Left lung (tissue), 10 donors: Measurements from ENCODE around the gene CLIC4. TPM values are rescaled to one million over a fixed set of nuclear protein-coding genes. Genes with fewer than 3 reads are reported as not detected.

ENCODE experiments used
- ATAC-seq: fragments of 200-7000 bp; cut with Tn5 transposase; one replicate; pipeline ENCODE4 v1.9.1; 2020; ENCODE audit warnings: moderate library complexity
- DNase-seq, 4 donors: peaks; one replicate each; pipeline ENCODE4 v3.0.0-alpha.2; 2013 to 2020
- H3K27ac ChIP-seq, 2 donors: fragments of 200-600 bp; sonication (generic) in 1 of 2; one replicate each; pipeline versions ENCODE4 v1.5.0 to v1.8.0; 2020 to 2021
- H3K27me3 ChIP-seq, 2 donors: fragments of 200-600 bp; sonication (generic) in 1 of 2; one replicate each; pipeline versions ENCODE4 v1.5.0 to v1.8.0; 2020 to 2021
- H3K36me3 ChIP-seq, 2 donors: fragments of 200-600 bp; sonication (generic) in 1 of 2; one replicate each; pipeline versions ENCODE4 v1.5.0 to v1.8.0; 2020 to 2021
- H3K4me1 ChIP-seq, 2 donors: fragments of 200-600 bp; one replicate each; pipeline ENCODE4 v1.8.0; 2021
- H3K4me3 ChIP-seq, 2 donors: fragments of 200-600 bp; sonication (generic) in 1 of 2; one replicate each; pipeline versions ENCODE4 v1.5.0 to v1.8.0; 2020 to 2021; ENCODE audit warnings: mild to moderate bottlenecking in 1 of 2
- H3K9me3 ChIP-seq, 2 donors: fragments of 200-600 bp; sonication (generic) in 1 of 2; one replicate each; pipeline versions ENCODE4 v1.5.0 to v1.8.0; 2020 to 2021
- intact Hi-C, 2 donors: fragments of 100-400 bp; cut with DNase I; formaldehyde crosslinking; loops; one replicate each; pipeline versions ENCODE4 v1.11.2 to v1.14.2; 2022
- polyA plus RNA-seq, 6 donors: library from polyadenylated mRNA; unstranded; fragments of 120-200 nt; gene quantifications; one replicate each; pipeline ENCODE4 v1.2.1, GENCODE V29; 2013; ENCODE audit not compliant: insufficient read length in 6 of 6
- total RNA-seq, 2 donors: library from RNA; stranded (reverse); fragmentation: NEBNext Ultra II Directional; extraction: Animal tissue kit (Norgen Biotek cat#: 25700); gene quantifications; one replicate each; pipeline ENCODE4 v1.2.1, GENCODE V29; 2021
- TF ChIP-seq, protein P1 (sequence below), 2 donors: fragments of 200-600 bp; sonication (generic) in 1 of 2; IDR thresholded peaks; one replicate each; pipeline versions ENCODE4 v1.5.0 to v1.8.0; 2021; ENCODE audit warnings: antibody characterized with exemption in 2 of 2
- donor health status: DM: no; HTN: yes; CAD: no.
- donor health status: DM: no; HTN: no; CAD: no.

The CLIC4 gene
- total and polyA plus RNA-seq, 8 donors: 158 to 257 (median 224) TPM

DNA sequence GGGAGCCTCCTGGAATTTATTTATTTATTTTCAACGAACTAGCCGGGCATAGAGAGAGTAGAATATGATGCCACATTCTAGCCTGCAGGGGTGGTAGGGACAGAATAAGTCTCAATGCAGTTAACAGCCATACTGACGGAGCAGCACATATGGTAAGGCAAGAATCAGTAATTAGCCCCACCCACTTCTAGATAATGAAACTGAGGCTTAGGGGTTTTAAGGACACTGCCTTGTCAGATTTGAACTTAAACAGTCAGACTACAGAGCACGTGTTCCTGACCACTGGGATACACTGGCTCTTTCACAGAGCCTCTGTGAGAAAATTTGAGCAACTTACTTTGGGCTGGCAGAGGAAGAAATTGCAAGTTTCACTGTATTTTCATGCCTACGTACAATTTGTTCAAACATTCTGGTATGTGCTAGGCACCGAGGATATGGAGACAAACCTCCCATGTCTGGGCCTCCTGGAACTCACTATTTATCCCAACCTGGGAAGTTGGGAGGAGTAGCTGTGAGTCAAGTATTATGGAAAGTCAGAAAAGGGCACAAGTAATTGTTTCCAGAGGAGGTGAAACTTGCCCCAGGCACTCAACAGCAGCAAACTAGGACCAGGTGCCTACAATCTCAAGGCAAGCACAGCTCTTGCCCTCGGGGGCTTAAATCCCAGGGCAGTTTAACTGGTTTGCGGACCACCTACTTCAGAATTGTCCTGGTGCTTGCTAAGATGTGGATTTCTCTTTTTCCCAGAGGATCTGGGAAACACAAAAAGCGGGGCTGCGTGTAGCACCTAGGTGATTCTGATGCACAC lies 1.6 kb upstream of the CLIC4 start:
- H3K27ac ChIP-seq: peak overlapping the region; percentile 16 to 35
- H3K4me3 ChIP-seq: no peak overlapping the region
- H3K27me3 ChIP-seq: no peaks in the 10 kb centered on the region
- H3K9me3 ChIP-seq: no peaks in the 10 kb centered on the region
- TF ChIP-seq, protein P1, sequence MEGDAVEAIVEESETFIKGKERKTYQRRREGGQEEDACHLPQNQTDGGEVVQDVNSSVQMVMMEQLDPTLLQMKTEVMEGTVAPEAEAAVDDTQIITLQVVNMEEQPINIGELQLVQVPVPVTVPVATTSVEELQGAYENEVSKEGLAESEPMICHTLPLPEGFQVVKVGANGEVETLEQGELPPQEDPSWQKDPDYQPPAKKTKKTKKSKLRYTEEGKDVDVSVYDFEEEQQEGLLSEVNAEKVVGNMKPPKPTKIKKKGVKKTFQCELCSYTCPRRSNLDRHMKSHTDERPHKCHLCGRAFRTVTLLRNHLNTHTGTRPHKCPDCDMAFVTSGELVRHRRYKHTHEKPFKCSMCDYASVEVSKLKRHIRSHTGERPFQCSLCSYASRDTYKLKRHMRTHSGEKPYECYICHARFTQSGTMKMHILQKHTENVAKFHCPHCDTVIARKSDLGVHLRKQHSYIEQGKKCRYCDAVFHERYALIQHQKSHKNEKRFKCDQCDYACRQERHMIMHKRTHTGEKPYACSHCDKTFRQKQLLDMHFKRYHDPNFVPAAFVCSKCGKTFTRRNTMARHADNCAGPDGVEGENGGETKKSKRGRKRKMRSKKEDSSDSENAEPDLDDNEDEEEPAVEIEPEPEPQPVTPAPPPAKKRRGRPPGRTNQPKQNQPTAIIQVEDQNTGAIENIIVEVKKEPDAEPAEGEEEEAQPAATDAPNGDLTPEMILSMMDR (IDR thresholded peaks at IDR 0.05): no peak
- no peak for DNase-seq
- no peak for ATAC-seq
- H3K4me1 ChIP-seq: peaks cover 6 to 49% of the 10 kb centered on the region in 2 donors
- intact Hi-C loops: no loop called here
- H3K36me3 ChIP-seq: no peaks in the 10 kb centered on the region

DNA sequence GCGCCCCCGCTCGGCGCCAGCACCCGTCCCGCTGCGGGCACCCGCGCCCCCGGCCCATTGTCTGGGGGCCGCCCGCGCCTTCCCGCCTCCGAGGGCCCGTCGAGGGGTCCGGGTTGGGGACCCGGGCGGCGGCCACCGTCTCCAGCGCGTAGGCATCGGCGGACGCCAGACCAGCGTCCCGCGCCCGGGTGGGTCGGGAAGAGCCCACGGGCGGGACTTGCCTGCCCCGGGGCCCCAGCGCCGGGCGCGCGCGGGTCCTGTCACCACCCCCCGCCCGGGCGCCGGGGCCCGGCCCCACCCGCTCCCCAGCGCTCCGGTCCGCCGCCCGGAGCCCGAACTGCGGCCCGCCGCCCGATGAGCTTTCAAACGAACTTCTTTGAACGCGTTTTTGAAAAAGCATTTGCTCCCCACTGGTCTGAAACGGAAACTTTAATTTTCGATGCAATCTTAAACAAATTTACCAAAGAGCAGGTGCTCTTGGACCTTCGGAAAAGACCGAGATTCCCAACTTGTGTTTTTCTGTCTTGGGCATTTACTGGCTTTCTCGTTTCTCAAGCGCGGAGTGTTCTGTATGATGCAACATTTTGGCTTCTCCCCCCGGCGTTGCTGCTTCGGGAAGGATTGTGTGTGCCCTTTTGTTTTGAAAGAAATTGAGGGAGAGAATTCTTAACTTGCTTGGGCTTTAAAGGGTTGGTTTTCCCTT lies 615 bp downstream of the CLIC4 start:
- ATAC-seq: peak; percentile 8
- H3K27me3 ChIP-seq: no peaks in the 10 kb centered on the region

DNA sequence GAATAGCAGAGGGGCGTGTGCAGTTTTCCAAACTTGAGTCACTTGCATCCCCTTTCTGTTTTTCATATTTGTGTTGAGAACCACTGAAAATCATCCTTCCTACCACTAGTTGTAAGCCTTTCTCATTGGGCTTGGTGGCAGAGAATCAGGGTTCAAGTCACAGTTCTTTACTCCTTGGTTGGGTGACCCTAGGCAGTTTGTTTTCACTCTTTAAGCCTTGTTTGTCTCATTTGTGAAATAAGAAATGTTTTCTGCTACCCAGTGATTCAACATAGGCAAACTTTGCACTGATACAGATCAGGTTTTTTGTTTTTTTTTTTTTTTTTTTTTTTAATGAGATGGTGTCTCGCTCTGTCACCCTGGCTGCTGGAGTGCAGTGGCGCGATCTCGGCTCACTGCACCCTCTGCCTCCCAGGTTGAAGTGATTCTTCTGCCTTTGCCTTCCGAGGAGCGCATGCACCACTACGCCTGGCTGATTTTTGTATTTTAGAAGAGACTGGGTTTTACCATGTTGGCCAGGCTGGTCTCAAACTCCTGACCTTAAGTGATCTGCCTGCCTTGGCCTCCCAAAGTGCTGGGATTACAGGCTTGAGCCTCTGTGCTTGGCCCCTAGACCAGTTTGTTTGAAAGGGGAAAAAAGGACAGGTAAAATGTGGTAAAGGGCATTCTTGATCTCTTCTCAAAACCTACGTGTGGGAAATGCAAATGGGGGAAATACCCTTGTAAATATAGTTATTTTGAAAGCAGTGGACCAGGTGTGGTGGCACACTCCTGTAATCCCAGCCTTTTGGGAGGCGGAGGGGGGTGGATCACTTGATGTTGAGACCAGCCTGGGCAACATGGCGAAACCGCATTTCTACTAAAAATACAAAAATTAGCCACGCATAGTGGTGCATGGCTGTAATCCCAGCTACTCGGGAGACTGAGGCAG lies 3.2 kb downstream of the CLIC4 start:
- ATAC-seq (no peak), DNase-seq (no peak)
- H3K27ac ChIP-seq: no peak overlapping the region
- no peaks in the 10 kb centered on the region for H3K9me3 ChIP-seq
- H3K4me3 ChIP-seq: peak overlapping the region; percentile 80 to 87
- H3K27me3 ChIP-seq: no peaks in the 10 kb centered on the region
- H3K4me1 ChIP-seq: peaks cover 14 to 76% of the 10 kb centered on the region in 2 donors
- TF ChIP-seq, protein P1 (IDR thresholded peaks at IDR 0.05): no peak
- intact Hi-C loops: no loop called here
- H3K36me3 ChIP-seq: peaks cover 0 to 5% of the 10 kb centered on the region in 2 donors

More for the DNA sequence above, 615 bp downstream of the CLIC4 start:
- TF ChIP-seq, protein P1 (IDR thresholded peaks at IDR 0.05): no peak
- intact Hi-C loops: no loop called here
- Histone ChIP-seq H3K27ac (peak overlapping the region; percentile 89 to 94), H3K9me3 (no peaks in the 10 kb centered on the region), H3K36me3 (peaks cover 0 to 5% of the 10 kb centered on the region in 2 donors), H3K4me3 (peak overlapping the region; percentile 80 to 87), H3K4me1 (peaks cover 6 to 71% of the 10 kb centered on the region in 2 donors)
- DNase-seq: peak in 3 of 4 donors; percentile 71 to 87 (median 85)

DNA sequence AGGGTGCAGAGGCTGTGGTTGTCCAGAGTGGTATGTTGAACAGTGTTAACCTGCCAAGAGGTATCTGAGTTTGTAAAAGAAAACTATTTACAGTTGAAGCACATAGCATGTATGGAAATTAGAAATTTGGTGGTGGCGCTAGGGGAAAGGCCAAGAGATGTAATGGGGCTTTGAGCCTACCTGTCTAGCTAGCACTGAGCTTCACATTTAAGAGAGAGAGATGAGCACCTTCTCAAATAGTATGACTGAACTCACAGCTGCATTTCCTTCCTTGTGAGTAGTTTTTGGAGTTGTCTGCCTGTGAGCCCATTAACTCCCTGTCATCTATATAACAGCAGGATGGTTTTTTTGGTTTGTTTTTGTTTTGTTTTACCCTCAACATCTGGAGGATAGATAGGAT lies 4.0 kb downstream of the CLIC4 start:
- ATAC-seq (no peak), DNase-seq (no peak)
- Histone ChIP-seq H3K27me3 (no peaks in the 10 kb centered on the region), H3K4me1 (peaks cover 8 to 76% of the 10 kb centered on the region in 2 donors), H3K27ac (no peak overlapping the region), H3K4me3 (peak overlapping the region in 1 of 2 donors; percentile 87), H3K9me3 (no peaks in the 10 kb centered on the region), H3K36me3 (peaks cover 0 to 5% of the 10 kb centered on the region in 2 donors)
- TF ChIP-seq, protein P1 (IDR thresholded peaks at IDR 0.05): no peak
- intact Hi-C loops: no loop called here
